Stomach (tissue), 4 donors: ENCODE measurements around the gene CNST.

ENCODE experiments used
- CTCF ChIP-seq, 7 experiments: fragments of 450-650 bp in 4 of 7; fragments of 200-600 bp in 3 of 7; sonication (generic) in 3 of 7; IDR thresholded peaks; one replicate each; pipeline ENCODE4 v1.5.1; 2016 to 2019; ENCODE audit warnings: antibody characterized with exemption in 7 of 7, control low read depth in 2 of 7, mild to moderate bottlenecking in 1 of 7
- POLR2A ChIP-seq, 4 donors: fragments of 450-650 bp; IDR thresholded peaks; one replicate each; pipeline ENCODE4 v1.6.1; 2016; ENCODE audit warnings: antibody characterized with exemption in 4 of 4, control low read depth in 2 of 4, mild to moderate bottlenecking in 1 of 4, moderate library complexity in 1 of 4

- TF ChIP-seq POLR2A (IDR thresholded peaks at IDR 0.05) = no peak
- no peak for TF ChIP-seq CTCF (IDR thresholded peaks at IDR 0.05)
Measured at GRCh38 chr1:246678816-246679793, 112.8 kb downstream of the CNST start.
